ENCODE data around the gene SLC12A4. TPM values are rescaled to one million over a fixed set of nuclear protein-coding genes. Genes with fewer than 3 reads are reported as not detected.

Gene SLC12A4
- total and polyA plus RNA-seq, 4 donors: 8.0 to 37.3 (median 17.1) TPM

DNA sequence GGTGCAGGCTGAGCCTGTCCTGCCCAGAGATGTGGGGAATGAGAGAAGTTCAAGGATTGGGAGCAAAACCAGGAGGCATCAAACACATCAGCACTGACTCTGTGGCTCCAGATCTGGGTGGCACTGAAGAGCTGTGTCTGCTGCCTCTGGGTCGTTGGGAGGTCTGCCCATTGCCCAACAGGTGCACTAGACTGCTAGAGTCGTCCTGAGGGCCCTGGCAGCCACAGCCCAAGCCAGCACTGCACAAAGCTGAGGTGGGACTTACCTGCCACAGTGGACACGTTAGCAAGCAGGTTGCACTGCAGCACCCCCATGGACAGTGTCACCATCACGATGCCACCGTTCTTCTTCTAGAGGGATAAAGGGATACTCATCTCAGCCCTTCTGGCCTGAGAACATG lies 8.6 kb upstream of the SLC12A4 start:
- Histone ChIP-seq H3K4me1 (ENCODE audit: control insufficient read depth in 4 of 4, insufficient read depth in 4 of 4, low read length in 3 of 4) (no peaks in the 10 kb centered on the region), H3K9ac (ENCODE audit: low read depth in 1 of 2, low read length in 2 of 2) (no peak overlapping the region), H3K4me3 (ENCODE audit: low read depth in 1 of 3, low read length in 3 of 3) (no peak overlapping the region), H3K9me3 (ENCODE audit: control insufficient read depth in 4 of 4, low read length in 3 of 4) (no peaks in the 10 kb centered on the region), H3K36me3 (ENCODE audit: control insufficient read depth in 4 of 4, insufficient read depth in 3 of 4, low read depth in 1 of 4, low read length in 3 of 4) (no peaks in the 10 kb centered on the region), H3K27ac (ENCODE audit: low read depth in 1 of 2, low read length in 2 of 2) (no peak overlapping the region), H3K27me3 (ENCODE audit: control insufficient read depth in 4 of 4, insufficient read depth in 4 of 4, low read length in 3 of 4) (no peaks in the 10 kb centered on the region)
- 69% methylated on average over 5 of the region's 5 CpGs for WGBS
- TF ChIP-seq FOXA2 (IDR thresholded peaks at IDR 0.05): no peak
- TF ChIP-seq JUND (IDR thresholded peaks at IDR 0.05): no peak
- TF ChIP-seq, protein P1, sequence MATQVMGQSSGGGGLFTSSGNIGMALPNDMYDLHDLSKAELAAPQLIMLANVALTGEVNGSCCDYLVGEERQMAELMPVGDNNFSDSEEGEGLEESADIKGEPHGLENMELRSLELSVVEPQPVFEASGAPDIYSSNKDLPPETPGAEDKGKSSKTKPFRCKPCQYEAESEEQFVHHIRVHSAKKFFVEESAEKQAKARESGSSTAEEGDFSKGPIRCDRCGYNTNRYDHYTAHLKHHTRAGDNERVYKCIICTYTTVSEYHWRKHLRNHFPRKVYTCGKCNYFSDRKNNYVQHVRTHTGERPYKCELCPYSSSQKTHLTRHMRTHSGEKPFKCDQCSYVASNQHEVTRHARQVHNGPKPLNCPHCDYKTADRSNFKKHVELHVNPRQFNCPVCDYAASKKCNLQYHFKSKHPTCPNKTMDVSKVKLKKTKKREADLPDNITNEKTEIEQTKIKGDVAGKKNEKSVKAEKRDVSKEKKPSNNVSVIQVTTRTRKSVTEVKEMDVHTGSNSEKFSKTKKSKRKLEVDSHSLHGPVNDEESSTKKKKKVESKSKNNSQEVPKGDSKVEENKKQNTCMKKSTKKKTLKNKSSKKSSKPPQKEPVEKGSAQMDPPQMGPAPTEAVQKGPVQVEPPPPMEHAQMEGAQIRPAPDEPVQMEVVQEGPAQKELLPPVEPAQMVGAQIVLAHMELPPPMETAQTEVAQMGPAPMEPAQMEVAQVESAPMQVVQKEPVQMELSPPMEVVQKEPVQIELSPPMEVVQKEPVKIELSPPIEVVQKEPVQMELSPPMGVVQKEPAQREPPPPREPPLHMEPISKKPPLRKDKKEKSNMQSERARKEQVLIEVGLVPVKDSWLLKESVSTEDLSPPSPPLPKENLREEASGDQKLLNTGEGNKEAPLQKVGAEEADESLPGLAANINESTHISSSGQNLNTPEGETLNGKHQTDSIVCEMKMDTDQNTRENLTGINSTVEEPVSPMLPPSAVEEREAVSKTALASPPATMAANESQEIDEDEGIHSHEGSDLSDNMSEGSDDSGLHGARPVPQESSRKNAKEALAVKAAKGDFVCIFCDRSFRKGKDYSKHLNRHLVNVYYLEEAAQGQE (IDR thresholded peaks at IDR 0.05): no peak
- TF ChIP-seq, protein P2, sequence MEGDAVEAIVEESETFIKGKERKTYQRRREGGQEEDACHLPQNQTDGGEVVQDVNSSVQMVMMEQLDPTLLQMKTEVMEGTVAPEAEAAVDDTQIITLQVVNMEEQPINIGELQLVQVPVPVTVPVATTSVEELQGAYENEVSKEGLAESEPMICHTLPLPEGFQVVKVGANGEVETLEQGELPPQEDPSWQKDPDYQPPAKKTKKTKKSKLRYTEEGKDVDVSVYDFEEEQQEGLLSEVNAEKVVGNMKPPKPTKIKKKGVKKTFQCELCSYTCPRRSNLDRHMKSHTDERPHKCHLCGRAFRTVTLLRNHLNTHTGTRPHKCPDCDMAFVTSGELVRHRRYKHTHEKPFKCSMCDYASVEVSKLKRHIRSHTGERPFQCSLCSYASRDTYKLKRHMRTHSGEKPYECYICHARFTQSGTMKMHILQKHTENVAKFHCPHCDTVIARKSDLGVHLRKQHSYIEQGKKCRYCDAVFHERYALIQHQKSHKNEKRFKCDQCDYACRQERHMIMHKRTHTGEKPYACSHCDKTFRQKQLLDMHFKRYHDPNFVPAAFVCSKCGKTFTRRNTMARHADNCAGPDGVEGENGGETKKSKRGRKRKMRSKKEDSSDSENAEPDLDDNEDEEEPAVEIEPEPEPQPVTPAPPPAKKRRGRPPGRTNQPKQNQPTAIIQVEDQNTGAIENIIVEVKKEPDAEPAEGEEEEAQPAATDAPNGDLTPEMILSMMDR (IDR thresholded peaks at IDR 0.05; ENCODE audit: low read depth, low read length, missing input control): no peak
- no peak for TF ChIP-seq NR2F2 (IDR thresholded peaks at IDR 0.05)
- no peak for TF ChIP-seq RAD21 (IDR thresholded peaks at IDR 0.05)
- no peak for TF ChIP-seq TAF1 (conservative IDR thresholded peaks at IDR 0.05)
- no peak for TF ChIP-seq FOXA1 (IDR thresholded peaks at IDR 0.05)
- TF ChIP-seq, protein P3, sequence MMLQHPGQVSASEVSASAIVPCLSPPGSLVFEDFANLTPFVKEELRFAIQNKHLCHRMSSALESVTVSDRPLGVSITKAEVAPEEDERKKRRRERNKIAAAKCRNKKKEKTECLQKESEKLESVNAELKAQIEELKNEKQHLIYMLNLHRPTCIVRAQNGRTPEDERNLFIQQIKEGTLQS (IDR thresholded peaks at IDR 0.05): no peak
- TF ChIP-seq HNF4G (IDR thresholded peaks at IDR 0.05): no peak
- TF ChIP-seq HNF4A (conservative IDR thresholded peaks at IDR 0.05): no peak
- TF ChIP-seq GABPA (IDR thresholded peaks at IDR 0.05 in 1 of 2, conservative IDR thresholded peaks at IDR 0.05 in 1 of 2): no peak
- DNase-seq (ENCODE audit: low spot score): no peak

DNA sequence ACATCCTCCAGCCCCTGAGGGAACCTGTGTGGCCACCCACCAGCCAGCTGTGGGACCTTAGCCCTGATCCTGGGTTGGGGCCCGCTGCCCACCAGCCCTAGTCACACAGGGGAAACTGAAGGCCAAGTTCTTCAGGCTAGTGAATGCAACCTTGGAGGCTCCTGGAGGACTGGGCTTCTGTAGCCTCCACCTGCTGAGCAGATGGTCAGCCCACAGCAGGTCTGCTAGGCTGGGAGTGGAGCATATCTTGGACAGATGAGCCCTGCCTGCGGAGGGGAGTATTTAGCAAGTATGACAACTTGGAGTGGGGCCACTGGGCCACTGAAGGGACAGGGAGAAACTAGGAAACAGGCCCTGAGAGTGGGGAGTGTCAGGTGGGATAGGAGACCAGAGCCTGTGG lies 7.8 kb upstream of the SLC12A4 start:
- TF ChIP-seq RXRA (IDR thresholded peaks at IDR 0.05) (no peak), GABPA (IDR thresholded peaks at IDR 0.05 in 1 of 2, conservative IDR thresholded peaks at IDR 0.05 in 1 of 2) (no peak), EGR1 (IDR thresholded peaks at IDR 0.05; ENCODE audit: low read depth in 2 of 2) (no peak), YY1 (IDR thresholded peaks at IDR 0.05) (no peak), SP1 (IDR thresholded peaks at IDR 0.05) (no peak), HNF4G (IDR thresholded peaks at IDR 0.05) (no peak), FOXA2 (IDR thresholded peaks at IDR 0.05) (no peak), HNF4A (conservative IDR thresholded peaks at IDR 0.05) (no peak), RAD21 (IDR thresholded peaks at IDR 0.05) (no peak), JUND (IDR thresholded peaks at IDR 0.05) (no peak)
- TF ChIP-seq, protein P4, sequence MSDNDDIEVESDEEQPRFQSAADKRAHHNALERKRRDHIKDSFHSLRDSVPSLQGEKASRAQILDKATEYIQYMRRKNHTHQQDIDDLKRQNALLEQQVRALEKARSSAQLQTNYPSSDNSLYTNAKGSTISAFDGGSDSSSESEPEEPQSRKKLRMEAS (IDR thresholded peaks at IDR 0.05): no peak
- TF ChIP-seq, protein P2 (IDR thresholded peaks at IDR 0.05; ENCODE audit: low read depth, low read length, missing input control): no peak
- TF ChIP-seq, protein P3 (IDR thresholded peaks at IDR 0.05): no peak
- TF ChIP-seq, protein P1 (IDR thresholded peaks at IDR 0.05): no peak
- TF ChIP-seq, protein P5, sequence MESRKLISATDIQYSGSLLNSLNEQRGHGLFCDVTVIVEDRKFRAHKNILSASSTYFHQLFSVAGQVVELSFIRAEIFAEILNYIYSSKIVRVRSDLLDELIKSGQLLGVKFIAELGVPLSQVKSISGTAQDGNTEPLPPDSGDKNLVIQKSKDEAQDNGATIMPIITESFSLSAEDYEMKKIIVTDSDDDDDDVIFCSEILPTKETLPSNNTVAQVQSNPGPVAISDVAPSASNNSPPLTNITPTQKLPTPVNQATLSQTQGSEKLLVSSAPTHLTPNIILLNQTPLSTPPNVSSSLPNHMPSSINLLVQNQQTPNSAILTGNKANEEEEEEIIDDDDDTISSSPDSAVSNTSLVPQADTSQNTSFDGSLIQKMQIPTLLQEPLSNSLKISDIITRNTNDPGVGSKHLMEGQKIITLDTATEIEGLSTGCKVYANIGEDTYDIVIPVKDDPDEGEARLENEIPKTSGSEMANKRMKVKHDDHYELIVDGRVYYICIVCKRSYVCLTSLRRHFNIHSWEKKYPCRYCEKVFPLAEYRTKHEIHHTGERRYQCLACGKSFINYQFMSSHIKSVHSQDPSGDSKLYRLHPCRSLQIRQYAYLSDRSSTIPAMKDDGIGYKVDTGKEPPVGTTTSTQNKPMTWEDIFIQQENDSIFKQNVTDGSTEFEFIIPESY (IDR thresholded peaks at IDR 0.05): no peak
- WGBS: 99% methylated on average over 2 of the region's 2 CpGs
- H3K4me1 ChIP-seq (ENCODE audit: control insufficient read depth in 4 of 4, insufficient read depth in 4 of 4, low read length in 3 of 4): no peaks in the 10 kb centered on the region
- no peak overlapping the region for H3K4me3 ChIP-seq (ENCODE audit: low read depth in 1 of 3, low read length in 3 of 3)
- no peak overlapping the region for H3K27ac ChIP-seq (ENCODE audit: low read depth in 1 of 2, low read length in 2 of 2)
- no peaks in the 10 kb centered on the region for H3K9me3 ChIP-seq (ENCODE audit: control insufficient read depth in 4 of 4, low read length in 3 of 4)
- no peaks in the 10 kb centered on the region for H3K27me3 ChIP-seq (ENCODE audit: control insufficient read depth in 4 of 4, insufficient read depth in 4 of 4, low read length in 3 of 4)
- H3K9ac ChIP-seq (ENCODE audit: low read depth in 1 of 2, low read length in 2 of 2): no peak overlapping the region
- H3K36me3 ChIP-seq (ENCODE audit: control insufficient read depth in 4 of 4, insufficient read depth in 3 of 4, low read depth in 1 of 4, low read length in 3 of 4): no peaks in the 10 kb centered on the region
- DNase-seq (ENCODE audit: low spot score): no peak

Measured in liver (tissue), 9 donors.